H1 (cell line): ENCODE data around the gene SLC16A6. TPM values are rescaled to one million over a fixed set of nuclear protein-coding genes. Genes with fewer than 3 reads are reported as not detected.
"Not testable (repeated sequence)": the region's sequence is repeated elsewhere in the genome, so short reads cannot be mapped to it uniquely, and the experiment has no call there.

ENCODE experiments used
- CTCF ChIA-PET: fragments of 300-600 bp; sonication (Branson Sonifier 250); formaldehyde crosslinking; loops from one replicate; lab custom pipeline; 2021; ENCODE audit not compliant: partially characterized antibody; lab: Charles Lee
- POLR2A ChIA-PET: fragments of 300-600 bp; sonication (Branson Sonifier 250); formaldehyde crosslinking; loops from one replicate; lab custom pipeline; 2021; ENCODE audit warnings: inconsistent platforms; ENCODE audit not compliant: partially characterized antibody; lab: Charles Lee
- DNase-seq, 2 experiments: peaks; one replicate each; pipeline versions ENCODE4 v3.0.0 to v3.0.0-alpha.2; 2010 to 2022; ENCODE audit warnings: low spot score in 2 of 2, low read depth in 1 of 2, mixed read lengths in 1 of 2
- FAIRE-seq: peaks from 2 replicates; lab custom pipeline; 2011; peaks lifted over from hg19 to GRCh38; lab: Jason Lieb, UNC
- H2AFZ ChIP-seq: 2 replicates; pipeline ENCODE4 v1.8.1; 2012; ENCODE audit warnings: low read length, inconsistent platforms
- H2AK5ac ChIP-seq: 2 replicates; pipeline ENCODE4 v1.6.1; 2013; ENCODE audit warnings: low read depth, low read length
- H2BK120ac ChIP-seq: replicated peaks from 2 replicates; pipeline ENCODE3; 2013; ENCODE audit warnings: low read depth, low read length, inconsistent platforms
- H2BK12ac ChIP-seq: 2 replicates; pipeline ENCODE4 v1.6.1; 2013; ENCODE audit warnings: low read depth, low read length
- H2BK15ac ChIP-seq: 2 replicates; pipeline ENCODE4 v1.6.1; 2013; ENCODE audit warnings: low read length
- H2BK20ac ChIP-seq: 2 replicates; pipeline ENCODE4 v1.6.1; 2013; ENCODE audit warnings: low read length
- H2BK5ac ChIP-seq: 2 replicates; pipeline ENCODE4 v1.6.1; 2013; ENCODE audit warnings: low read depth, low read length
- H3K14ac ChIP-seq: 2 replicates; pipeline ENCODE4 v1.6.1; 2013; ENCODE audit warnings: inconsistent platforms; ENCODE audit not compliant: insufficient read length
- H3K18ac ChIP-seq: 2 replicates; pipeline ENCODE4 v1.6.1; 2013; ENCODE audit warnings: low read length; ENCODE audit errors: extremely low read depth
- H3K23ac ChIP-seq: 2 replicates; pipeline ENCODE4 v1.6.1; 2013; ENCODE audit warnings: inconsistent platforms; ENCODE audit not compliant: insufficient read length
- H3K23me2 ChIP-seq: 2 replicates; pipeline ENCODE4 v1.6.1; 2013; ENCODE audit warnings: low read depth, low read length
- H3K27ac ChIP-seq: 2 replicates; pipeline ENCODE4 v1.6.1; 2011; ENCODE audit warnings: low read depth, low read length, inconsistent platforms
- H3K27me3 ChIP-seq, 4 experiments: replicated peaks in 1 of 4; 1 replicate in 1 of 4; 2 replicates in 3 of 4; pipeline versions ENCODE4 v1.6.1 to v1.8.1; 2011 to 2013; ENCODE audit warnings: low read length in 3 of 4, mild to moderate bottlenecking in 3 of 4, inconsistent platforms in 2 of 4, mixed read lengths in 2 of 4, moderate library complexity in 1 of 4; ENCODE audit not compliant: control insufficient read depth in 3 of 4, insufficient read depth in 3 of 4; ENCODE audit errors: extremely low read depth in 1 of 4
- H3K36me3 ChIP-seq, 4 experiments: 2 replicates each; pipeline versions ENCODE4 v1.6.1 to v1.8.1; 2011 to 2013; ENCODE audit warnings: mild to moderate bottlenecking in 4 of 4, low read length in 3 of 4, moderate library complexity in 2 of 4, control low read depth in 1 of 4, inconsistent platforms in 1 of 4; ENCODE audit not compliant: insufficient read depth in 4 of 4, control insufficient read depth in 2 of 4
- H3K4ac ChIP-seq: replicated peaks from 2 replicates; pipeline ENCODE3; 2013; ENCODE audit warnings: low read length, low read depth, mixed read lengths, inconsistent platforms; ENCODE audit not compliant: insufficient read length
- H3K4me1 ChIP-seq, 4 experiments: replicated peaks in 1 of 4; 1 replicate in 1 of 4; 2 replicates in 3 of 4; pipeline versions ENCODE4 v1.6.1 to v1.8.1; 2011 to 2013; ENCODE audit warnings: low read length in 3 of 4, inconsistent platforms in 2 of 4, mixed read lengths in 1 of 4; ENCODE audit not compliant: insufficient read depth in 4 of 4, control insufficient read depth in 3 of 4
- H3K4me2 ChIP-seq, 2 experiments: 2 replicates each; pipeline versions ENCODE4 v1.6.1 to v1.8.1; 2011 to 2013; ENCODE audit warnings: low read depth in 2 of 2, low read length in 2 of 2, control low read depth in 1 of 2, inconsistent platforms in 1 of 2, mild to moderate bottlenecking in 1 of 2; ENCODE audit not compliant: insufficient read depth in 1 of 2
- H3K4me3 ChIP-seq, 4 experiments: fragments of 200-600, 300-600 bp in 1 of 4; sonication (generic), shearing (Covaris generic), sonication (Bioruptor Twin) in 1 of 4; 2 replicates each; pipeline versions ENCODE4 v1.5.1 to v1.8.1; 2011 to 2016; ENCODE audit warnings: low read length in 4 of 4, low read depth in 3 of 4, control low read depth in 2 of 4, inconsistent platforms in 2 of 4, mild to moderate bottlenecking in 2 of 4, mixed read lengths in 1 of 4, moderate library complexity in 1 of 4; ENCODE audit not compliant: insufficient read depth in 2 of 4; ENCODE audit errors: extremely low read depth in 1 of 4
- H3K56ac ChIP-seq: replicated peaks from 2 replicates; pipeline ENCODE3; 2013; ENCODE audit warnings: low read depth, mild to moderate bottlenecking, mixed read lengths, low read length, inconsistent platforms; ENCODE audit not compliant: insufficient read length
- H3K79me1 ChIP-seq: 2 replicates; pipeline ENCODE4 v1.6.1; 2013; ENCODE audit warnings: low read depth, low read length, control low read depth
- H3K79me2 ChIP-seq, 2 experiments: 2 replicates each; pipeline versions ENCODE4 v1.6.1 to v1.8.1; 2012 to 2013; ENCODE audit warnings: low read length in 2 of 2, mild to moderate bottlenecking in 2 of 2, inconsistent platforms in 1 of 2; ENCODE audit not compliant: insufficient read depth in 2 of 2, control insufficient read depth in 1 of 2
- H3K9ac ChIP-seq, 4 experiments: replicated peaks in 1 of 4; 1 replicate in 1 of 4; 2 replicates in 3 of 4; pipeline versions ENCODE4 v1.6.1 to v1.8.1; 2011 to 2013; ENCODE audit warnings: low read depth in 3 of 4, low read length in 3 of 4, control low read depth in 2 of 4, mild to moderate bottlenecking in 2 of 4, moderate library complexity in 2 of 4, inconsistent platforms in 1 of 4; ENCODE audit errors: extremely low read depth in 1 of 4
- H3K9me3 ChIP-seq, 2 experiments: 2 replicates each; pipeline versions ENCODE4 v1.6.1 to v1.8.1; 2012 to 2013; ENCODE audit warnings: mild to moderate bottlenecking in 2 of 2, moderate library complexity in 2 of 2, control low read depth in 1 of 2, inconsistent platforms in 1 of 2, low read depth in 1 of 2, low read length in 1 of 2, mixed read lengths in 1 of 2; ENCODE audit not compliant: insufficient read depth in 2 of 2
- H4K20me1 ChIP-seq, 2 experiments: replicated peaks in 1 of 2; 2 replicates each; pipeline versions ENCODE3 to v1.8.1; 2011 to 2013; ENCODE audit warnings: inconsistent platforms in 2 of 2, low read length in 2 of 2, mild to moderate bottlenecking in 1 of 2; ENCODE audit not compliant: insufficient read depth in 2 of 2, control insufficient read depth in 1 of 2
- H4K5ac ChIP-seq: 2 replicates; pipeline ENCODE4 v1.6.1; 2013; ENCODE audit warnings: low read length, low read depth, mixed read lengths, inconsistent platforms; ENCODE audit not compliant: insufficient read length
- H4K8ac ChIP-seq: 2 replicates; pipeline ENCODE4 v1.8.0; 2013; ENCODE audit warnings: mild to moderate bottlenecking, moderate library complexity, low read length, inconsistent platforms; ENCODE audit not compliant: insufficient read depth; ENCODE audit errors: extremely low read depth
- H4K91ac ChIP-seq: replicated peaks from 2 replicates; pipeline ENCODE3; 2013; ENCODE audit warnings: low read length, mixed read lengths, inconsistent platforms; ENCODE audit not compliant: insufficient read length
- POU5F1 ChIP-seq: IDR thresholded peaks from 2 replicates; pipeline ENCODE4 v1.6.1; 2011; ENCODE audit warnings: low read depth, mild to moderate bottlenecking, low read length, moderate library complexity
- SIX5 ChIP-seq: IDR thresholded peaks from 2 replicates; pipeline ENCODE4 v1.6.1; 2011; ENCODE audit warnings: mild to moderate bottlenecking, low read depth, low read length
- WGBS, 2 experiments: shearing (Covaris generic) in 1 of 2; methylation state at CpG; one replicate each; pipeline versions ENCODE4 v1.1.6 to v1.1.7; 2013 to 2015; ENCODE audit warnings: low lambda C conversion rate in 2 of 2, mixed read lengths in 2 of 2, inconsistent platforms in 1 of 2, low coverage in 1 of 2, missing lambda C conversion rate in 1 of 2; ENCODE audit not compliant: insufficient replicate concordance in 2 of 2, insufficient coverage in 1 of 2, insufficient read length in 1 of 2; ENCODE audit errors: extremely low coverage in 1 of 2, missing lambda C conversion rate in 1 of 2; 5-methylcytosine and 5-hydroxymethylcytosine counted together
- polyA plus RNA-seq, 7 experiments: library from polyadenylated mRNA; depleted of rRNA in 3 of 7; stranded (reverse) in 5 of 7; unstranded in 2 of 7; fragments of >200 nt in 5 of 7; fragments of 200-250 nt in 2 of 7; gene quantifications; 1 replicate in 5 of 7; 2 replicates in 1 of 7; 4 replicates in 1 of 7; pipeline versions ENCODE4 v1.2.1 to v1.2.3, GENCODE V29; 2011 to 2013; ENCODE audit warnings: missing spikeins in 2 of 7, mixed read lengths in 2 of 7
- total RNA-seq: library from RNA; stranded (reverse); fragmentation: NEBNext Ultra II Directional; extraction: Animal tissue kit (Norgen Biotek cat#: 25700); gene quantifications from 2 replicates; pipeline ENCODE4 v1.2.1, GENCODE V29; 2021

Gene SLC16A6
- total and polyA plus RNA-seq, 2 of the 8 experiments (the other 6 are each of a cell fraction or from before 2014, with no cell fraction given) = 0.17 to 0.22 TPM

GRCh38 chr17:68231541-68231940 lies 59.4 kb downstream of the SLC16A6 start (continued):
- TF ChIP-seq SIX5 (no peak), POU5F1 (no peak)
- TF ChIP-seq, all 59 proteins: peak for 0

- H3K4me3 ChIP-seq, H3K27ac ChIP-seq, H3K4ac ChIP-seq, H2BK15ac ChIP-seq, H3K4me2 ChIP-seq, H2BK120ac ChIP-seq, H3K79me2 ChIP-seq, H2AFZ ChIP-seq, H3K4me1 ChIP-seq, H4K8ac ChIP-seq, H3K18ac ChIP-seq, H2AK5ac ChIP-seq, FAIRE-seq, H3K9ac ChIP-seq, H3K14ac ChIP-seq, H4K5ac ChIP-seq, H3K23me2 ChIP-seq, H2BK5ac ChIP-seq, H3K79me1 ChIP-seq, H3K36me3 ChIP-seq, CTCF ChIA-PET, H3K27me3 ChIP-seq, H2BK12ac ChIP-seq, H2BK20ac ChIP-seq, H4K20me1 ChIP-seq, H3K56ac ChIP-seq, H4K91ac ChIP-seq, H3K23ac ChIP-seq, H3K9me3 ChIP-seq: not testable (repeated sequence)
- 89% methylated on average over 4 of the region's 4 CpGs; no CpG with 5 or more reads in 1 of the 2 experiments for WGBS, 2 experiments
- POLR2A ChIA-PET = interaction anchor here (0.5 to 1.0 kb wide), 2 partner anchors 9 to 60 kb away, joined by 3 read pairs; no protein-coding TSS in a partner anchor
- DNase-seq = peak in 1 of 2 experiments; percentile 6
Observed at GRCh38 chr17:68231131-68231530, 59.8 kb downstream of the SLC16A6 start.
